SK-N-SH (cell line): ENCODE data around the gene TRANK1.

ENCODE experiments used
- CTCF ChIP-seq: fragments of 200-600 bp; sonication (generic); IDR thresholded peaks from 2 replicates; pipeline ENCODE4 v1.6.1; 2017; ENCODE audit warnings: antibody characterized with exemption, mild to moderate bottlenecking, moderate library complexity
- EP300 ChIP-seq, 2 experiments: IDR thresholded peaks; 2 replicates each; pipeline versions ENCODE4 v1.4.0 to v1.6.1; 2012; ENCODE audit warnings: borderline replicate concordance in 1 of 2, low read depth in 1 of 2, low read length in 1 of 2
- EZH2phosphoT487 ChIP-seq: fragments of 200-600 bp; sonication (generic); IDR thresholded peaks from 2 replicates; pipeline ENCODE4 v1.6.1; 2017; ENCODE audit warnings: low read depth, mixed run types, mild to moderate bottlenecking, antibody characterized with exemption, moderate library complexity, borderline replicate concordance
- FOXJ3 ChIP-seq: sonication (generic); formaldehyde crosslinking; IDR thresholded peaks from 2 replicates; pipeline ENCODE4 v1.5.1; 2020; ENCODE audit warnings: mild to moderate bottlenecking, missing genetic modification reagents
- GABPA ChIP-seq: IDR thresholded peaks from 2 replicates; pipeline ENCODE4 v1.4.0; 2012; ENCODE audit warnings: low read depth, mild to moderate bottlenecking
- POLR2AphosphoS5 ChIP-seq: IDR thresholded peaks from 2 replicates; pipeline ENCODE4 v1.6.1; 2012; ENCODE audit warnings: low read depth, low read length
- RAD21 ChIP-seq: IDR thresholded peaks from 2 replicates; pipeline ENCODE4 v1.6.1; 2012; ENCODE audit warnings: mild to moderate bottlenecking, low read length
- RCOR1 ChIP-seq: fragments of 150-350 bp; IDR thresholded peaks from 2 replicates; pipeline ENCODE4 v1.6.1; 2017; ENCODE audit warnings: antibody characterized with exemption, low read length
- REST ChIP-seq: IDR thresholded peaks from 2 replicates; pipeline ENCODE4 v1.6.1; 2012; ENCODE audit warnings: mild to moderate bottlenecking, low read depth, low read length, moderate library complexity

GRCh38 chr3:36811768-36812167, 133.1 kb downstream of the TRANK1 start:
- TF ChIP-seq EP300 (IDR thresholded peaks at IDR 0.05; ENCODE audit: borderline replicate concordance in 1 of 2, low read depth in 1 of 2, low read length in 1 of 2) (no peak), CTCF (no peak), GABPA (no peak), EZH2phosphoT487 (no peak), REST (no peak), RCOR1 (no peak), FOXJ3 (CRISPR knock-in tag) (no peak), POLR2AphosphoS5 (no peak), RAD21 (no peak)
